HG02981 (cell line): Measurements from ENCODE around the gene EPS8L2.

Experiments used
- ATAC-seq: cut with Tn5 transposase; IDR thresholded peaks from one replicate; pipeline ENCODE4 v1.9.1; 2021; ENCODE audit warnings: mild to moderate bottlenecking, moderate library complexity; ENCODE audit not compliant: unreplicated experiment

EPS8L2 gene

GRCh38 chr11:760236-760635, 54.2 kb downstream of the EPS8L2 start:
- ATAC-seq = no peak

DNA sequence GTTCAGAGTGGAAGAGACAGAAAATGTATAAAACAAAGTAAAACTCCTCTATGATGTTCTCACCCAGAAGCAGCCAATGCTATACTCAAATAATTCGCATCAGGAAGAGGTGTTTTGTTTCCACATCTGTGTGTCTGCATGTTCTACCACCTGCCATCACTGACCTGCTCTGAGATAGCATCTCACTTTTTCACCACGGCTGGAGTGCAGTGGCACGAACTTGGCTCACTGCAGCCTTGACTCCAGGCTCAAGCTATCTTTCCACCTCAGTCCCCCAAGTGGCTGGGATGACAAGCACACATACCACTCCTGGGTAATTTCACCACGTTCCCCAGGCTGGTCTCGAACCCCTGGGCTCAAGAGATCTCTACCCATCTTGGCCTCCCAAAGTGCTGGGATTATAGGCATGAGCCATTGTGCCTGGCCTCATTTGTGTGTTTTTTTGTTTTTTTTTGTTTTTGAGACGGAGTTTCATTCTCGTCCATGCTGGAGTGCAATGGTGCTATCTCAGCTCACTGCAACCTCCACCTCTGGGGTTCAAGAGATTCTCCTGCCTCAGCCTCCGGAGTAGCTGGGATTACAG, 55.6 kb downstream of the EPS8L2 start:
- no peak for ATAC-seq

DNA sequence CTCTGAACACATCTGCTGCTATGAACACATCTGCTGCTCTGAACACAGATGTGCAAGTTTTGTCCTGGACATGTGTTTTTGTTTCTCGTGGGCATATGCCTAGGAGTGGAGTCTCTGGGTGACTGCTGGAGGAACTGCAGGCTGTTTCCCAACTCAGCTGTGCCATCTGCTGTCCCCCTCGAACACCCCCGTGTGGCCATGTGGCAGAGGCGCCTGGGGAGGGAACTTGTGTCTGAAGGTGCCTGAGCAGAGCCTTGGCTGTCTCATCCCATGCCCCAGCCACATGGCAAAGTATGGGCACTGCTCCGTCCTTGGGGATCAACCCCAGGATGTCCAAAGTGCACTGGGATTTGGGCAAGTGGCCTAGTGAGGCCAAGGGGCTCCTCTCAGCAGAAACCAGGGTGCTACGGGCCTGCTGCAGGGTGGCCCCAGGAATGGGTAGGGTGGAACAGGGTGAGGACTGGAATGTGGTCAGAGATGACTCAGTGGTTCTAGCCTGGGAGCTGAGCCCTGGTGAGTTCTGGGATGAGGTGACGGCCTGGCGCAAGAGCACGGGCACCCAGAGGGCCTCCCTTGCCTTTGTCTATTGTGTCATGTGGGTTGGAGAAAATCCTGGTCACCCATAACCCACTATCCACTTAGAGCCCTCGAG, 56.5 kb downstream of the EPS8L2 start:
- ATAC-seq = no peak

DNA sequence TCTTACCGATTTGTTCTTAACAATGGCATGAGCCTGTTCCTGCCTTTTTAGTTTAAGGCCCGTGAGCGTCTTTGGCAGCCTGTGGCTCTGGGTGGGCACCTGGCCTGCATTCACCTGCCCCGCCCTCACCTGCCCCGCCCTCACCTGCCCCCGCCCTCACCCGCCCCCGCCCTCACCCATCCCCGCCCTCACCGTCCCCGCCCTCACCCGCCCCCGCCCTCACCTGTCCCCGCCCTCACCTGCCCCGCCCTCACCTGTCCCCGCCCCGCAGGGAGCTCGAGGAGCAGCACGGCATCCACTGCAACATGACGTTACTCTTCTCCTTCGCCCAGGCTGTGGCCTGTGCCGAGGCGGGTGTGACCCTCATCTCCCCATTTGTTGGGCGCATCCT, 57.0 kb downstream of the EPS8L2 start:
- no peak for ATAC-seq

DNA sequence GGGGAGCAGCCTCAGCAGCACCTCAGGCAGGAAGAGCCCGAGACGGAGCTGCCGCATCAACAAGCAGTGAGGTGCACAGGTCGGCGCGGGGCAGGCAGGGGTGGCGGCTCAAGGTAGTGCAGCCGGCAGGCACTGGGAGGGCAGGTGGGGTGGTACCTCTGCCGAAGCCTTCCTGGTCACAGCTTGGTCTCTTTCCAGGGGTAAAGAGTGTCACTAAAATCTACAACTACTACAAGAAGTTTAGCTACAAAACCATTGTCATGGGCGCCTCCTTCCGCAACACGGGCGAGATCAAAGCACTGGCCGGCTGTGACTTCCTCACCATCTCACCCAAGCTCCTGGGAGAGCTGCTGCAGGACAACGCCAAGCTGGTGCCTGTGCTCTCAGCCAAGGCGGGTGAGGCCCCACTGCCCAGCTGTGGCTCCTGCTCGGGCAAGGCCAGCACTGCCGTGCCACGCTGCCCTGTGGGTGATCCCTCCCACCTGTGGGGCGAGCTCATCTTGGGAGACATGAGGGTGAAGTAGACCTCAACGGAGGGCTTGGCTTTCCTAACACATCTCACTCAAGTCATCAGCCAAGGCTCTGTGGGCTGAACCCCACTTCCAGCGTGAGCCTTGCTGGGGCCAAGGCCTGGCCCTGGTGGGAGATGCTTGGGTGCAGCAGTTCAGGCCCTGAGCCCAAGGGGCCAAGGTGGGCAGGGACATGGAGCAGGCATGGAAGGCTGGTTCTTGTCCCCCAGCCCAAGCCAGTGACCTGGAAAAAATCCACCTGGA, 57.7 kb downstream of the EPS8L2 start:
- ATAC-seq = no peak

GRCh38 chr11:764322-765024, 58.4 kb downstream of the EPS8L2 start:
- ATAC-seq = no peak

GRCh38 chr11:765025-765801, 59.2 kb downstream of the EPS8L2 start:
- no peak for ATAC-seq

- ATAC-seq = no peak
These were observed 59.7 kb downstream of the EPS8L2 start for GRCh38 chr11:765802-766091.

- no peak for ATAC-seq
These were observed 60.3 kb downstream of the EPS8L2 start for GRCh38 chr11:766106-766935.

DNA sequence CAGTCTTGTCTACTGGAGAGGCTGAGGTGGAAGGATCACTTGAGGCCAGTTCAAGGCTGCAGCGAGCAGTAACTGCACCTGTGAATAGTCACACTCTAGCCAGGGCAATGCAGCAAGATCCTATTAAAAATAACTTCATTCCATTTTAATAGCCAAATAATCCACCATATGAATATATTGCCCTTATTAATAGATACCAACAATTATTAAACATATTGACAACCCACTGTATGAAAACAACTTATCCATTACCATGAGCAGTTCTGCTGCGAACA, 60.8 kb downstream of the EPS8L2 start:
- no peak for ATAC-seq

DNA sequence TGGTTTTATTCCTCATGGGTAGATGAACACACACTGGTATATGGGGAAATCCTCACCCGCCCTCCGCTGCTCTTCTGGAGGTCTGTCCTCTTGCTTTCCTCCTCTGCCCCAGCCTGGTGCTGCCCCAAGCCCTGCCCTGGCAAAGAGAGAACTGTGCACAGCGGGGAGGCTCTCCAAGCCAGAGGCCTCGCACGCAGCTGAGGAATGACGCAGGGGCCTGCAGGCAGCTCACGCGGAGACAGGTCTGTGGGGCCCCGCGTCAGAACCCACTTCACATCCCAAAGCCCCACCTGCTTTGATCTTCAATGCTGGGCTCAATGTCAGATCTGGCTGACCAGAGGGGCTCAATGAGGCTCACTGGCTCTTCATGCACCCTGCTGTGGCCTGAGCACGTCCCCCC, 61.2 kb downstream of the EPS8L2 start:
- ATAC-seq = no peak

GRCh38 chr11:769887-770641, 64.0 kb downstream of the EPS8L2 start:
- ATAC-seq = no peak

DNA sequence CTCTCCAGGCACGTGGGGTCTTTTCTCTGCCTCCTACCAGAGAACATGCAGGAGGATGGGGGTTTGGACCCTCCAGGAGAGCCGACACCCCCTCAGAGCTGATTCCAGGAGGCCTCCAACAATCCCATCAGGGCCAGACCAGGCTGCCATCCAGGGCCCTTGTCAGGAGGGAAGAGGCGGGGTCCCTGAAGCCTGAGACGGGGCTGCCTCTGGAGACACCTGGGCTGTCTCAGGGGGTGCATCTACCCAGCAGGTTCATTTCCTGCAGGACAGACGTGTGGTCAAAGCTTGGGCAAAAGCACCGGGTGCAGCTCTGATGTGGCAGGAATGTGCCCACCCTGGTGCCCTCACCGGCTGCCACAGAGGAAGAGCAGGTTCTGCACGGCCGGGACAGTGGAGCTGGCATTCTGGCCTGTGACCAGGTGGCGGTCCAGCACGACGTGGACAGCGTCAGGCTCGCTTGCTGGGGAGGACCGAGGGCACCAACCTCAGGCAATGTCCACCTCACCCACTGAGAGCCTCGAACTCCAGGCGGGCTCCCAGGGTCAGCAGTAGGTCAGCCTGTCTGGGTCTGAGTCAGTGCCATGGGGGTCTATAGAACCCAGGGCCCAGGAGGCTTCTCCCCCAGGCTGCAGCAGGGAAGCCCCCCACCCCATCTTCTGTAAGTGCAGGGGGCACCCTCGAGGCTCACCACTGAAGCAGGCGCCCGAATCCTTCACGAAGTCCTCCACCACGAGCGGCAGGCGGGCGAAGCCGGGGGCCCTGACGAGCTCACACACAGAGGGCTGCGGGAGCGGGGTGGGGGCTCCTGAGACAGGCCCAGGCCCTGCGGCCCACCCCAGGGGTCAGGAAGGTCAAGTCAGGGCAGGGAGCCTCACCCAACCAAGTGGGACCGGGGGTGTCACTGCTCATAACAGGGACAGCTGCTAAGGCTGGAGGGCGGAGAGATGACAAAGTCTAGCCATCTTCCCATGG, 64.9 kb downstream of the EPS8L2 start:
- no peak for ATAC-seq

- no peak for ATAC-seq
These were observed 65.7 kb downstream of the EPS8L2 start for GRCh38 chr11:771617-772204.

DNA sequence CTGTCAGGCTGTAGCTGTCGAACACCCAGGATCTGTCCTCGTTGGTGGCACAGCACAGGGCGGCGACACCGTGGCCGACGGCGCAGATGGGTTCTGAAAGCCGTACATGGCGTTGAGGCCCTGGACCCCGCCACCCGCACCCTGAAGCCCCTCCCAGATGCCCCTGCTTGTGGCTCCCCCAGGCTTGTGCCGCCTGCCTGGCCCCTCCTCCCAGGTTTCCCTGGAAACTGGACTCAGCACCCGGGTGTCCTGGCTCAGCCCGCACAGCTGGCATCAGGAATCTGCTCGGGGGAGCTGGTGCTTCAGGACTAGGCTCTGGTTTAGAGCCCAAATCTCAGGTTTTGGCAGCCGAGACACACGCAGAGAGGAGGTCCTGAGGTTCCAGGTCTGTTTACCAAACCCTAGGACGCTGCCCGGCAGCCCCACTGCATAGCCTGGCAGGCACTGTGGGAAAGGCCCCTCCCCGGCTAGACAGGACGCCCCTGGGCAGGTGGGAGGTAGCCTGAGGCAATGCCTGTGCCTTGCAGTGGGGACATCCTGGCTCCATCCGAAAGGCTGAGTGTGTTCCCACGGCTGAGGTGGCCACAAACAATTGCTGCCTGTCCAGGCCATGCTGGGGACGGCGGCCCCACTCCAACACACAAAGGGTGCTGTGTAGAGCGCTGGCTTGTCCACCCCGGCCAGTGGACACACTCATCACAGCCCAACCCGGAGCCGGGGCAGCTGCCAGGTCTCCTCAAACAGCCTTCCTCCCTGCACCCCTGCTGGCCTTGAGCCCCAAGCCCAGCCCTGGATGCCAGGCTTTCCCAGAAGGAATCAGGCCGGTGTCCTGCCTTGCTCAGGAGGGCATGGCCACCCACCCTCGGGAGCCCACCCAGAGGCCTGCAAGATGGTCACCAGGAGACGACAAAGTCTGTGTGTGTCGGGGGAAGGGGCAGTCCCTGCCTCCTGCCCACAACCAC, 66.7 kb downstream of the EPS8L2 start:
- no peak for ATAC-seq

DNA sequence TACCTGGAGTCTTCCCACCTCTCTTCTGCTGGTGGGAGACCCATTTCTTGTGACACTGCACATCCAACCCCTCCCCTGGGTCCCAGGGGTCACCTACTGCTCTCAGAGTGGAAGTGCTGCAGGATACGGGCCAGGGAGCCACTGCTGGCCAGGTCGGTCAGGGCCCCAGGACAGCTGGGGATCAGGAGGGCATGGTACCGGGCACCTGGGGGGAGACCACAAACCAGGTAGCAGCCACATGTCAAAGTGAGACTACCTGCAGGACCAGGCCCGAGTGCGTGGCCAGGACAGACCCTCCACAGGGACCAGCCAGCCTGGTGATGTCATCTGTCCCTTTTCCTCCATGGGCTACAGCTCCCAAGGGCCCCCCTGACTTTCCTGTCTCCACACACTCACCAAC, 67.4 kb downstream of the EPS8L2 start:
- no peak for ATAC-seq

DNA sequence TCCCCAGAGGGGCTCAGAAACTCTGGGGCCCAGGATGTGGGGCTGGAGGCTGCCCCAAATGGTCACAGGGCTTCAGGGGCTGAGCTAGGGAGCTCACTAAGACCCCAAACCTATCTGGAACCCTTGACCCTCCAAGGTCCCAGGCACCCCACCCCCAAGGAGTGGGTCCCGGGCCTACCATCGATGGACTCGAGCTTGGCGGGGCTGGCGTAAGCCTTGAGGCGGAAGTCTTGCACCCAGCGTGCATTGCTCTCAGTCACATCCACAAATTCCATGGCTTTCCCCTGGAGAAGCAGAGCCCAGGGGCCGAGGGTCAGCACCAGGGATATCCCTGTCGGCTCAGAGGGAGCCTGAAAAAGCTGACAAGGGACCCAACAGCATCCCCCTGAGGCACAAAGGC, 67.8 kb downstream of the EPS8L2 start:
- ATAC-seq = no peak
